ENCODE data around the gene ARID5B.
"Not testable (repeated sequence)": the region's sequence is repeated elsewhere in the genome, so short reads cannot be mapped to it uniquely, and the experiment has no call there.

The ARID5B gene

GRCh38 chr10:61900829-61901792 lies at the start of gene ARID5B:
ARID5B (plus strand) TSS chr10:61901699; CDS start chr10:61901710, 11 bp downstream.
- DNase-seq: peak; percentile 73

- DNase-seq: no peak
Observed at GRCh38 chr10:61852261-61852660, 49.2 kb upstream of the ARID5B start.

- no peak for DNase-seq
Observed at GRCh38 chr10:61855771-61856170, 45.7 kb upstream of the ARID5B start.

- no peak for DNase-seq
Observed at GRCh38 chr10:61857746-61858145, 43.8 kb upstream of the ARID5B start.

GRCh38 chr10:61859786-61860185 lies 41.7 kb upstream of the ARID5B start:
- no peak for DNase-seq

GRCh38 chr10:61860964-61861758 lies 40.3 kb upstream of the ARID5B start:
- no peak for DNase-seq

GRCh38 chr10:61863981-61864380 lies 37.5 kb upstream of the ARID5B start:
- DNase-seq: no peak

GRCh38 chr10:61866700-61867368 lies 34.7 kb upstream of the ARID5B start:
- no peak for DNase-seq

GRCh38 chr10:61867374-61867773 lies 34.1 kb upstream of the ARID5B start:
- not testable (repeated sequence) for DNase-seq

GRCh38 chr10:61867817-61868216 lies 33.7 kb upstream of the ARID5B start:
- not testable (repeated sequence) for DNase-seq

GRCh38 chr10:61869041-61869675 lies 32.3 kb upstream of the ARID5B start:
- DNase-seq: no peak

GRCh38 chr10:61869774-61870525 lies 31.5 kb upstream of the ARID5B start:
- DNase-seq: no peak

- DNase-seq: no peak
Observed at GRCh38 chr10:61870526-61870895, 31.0 kb upstream of the ARID5B start.

- DNase-seq: no peak
Observed at GRCh38 chr10:61871487-61871886, 30.0 kb upstream of the ARID5B start.

GRCh38 chr10:61877887-61878739 lies 23.4 kb upstream of the ARID5B start:
- no peak for DNase-seq

- no peak for DNase-seq
Observed at GRCh38 chr10:61878740-61879068, 22.8 kb upstream of the ARID5B start.

GRCh38 chr10:61882621-61883370 lies 18.7 kb upstream of the ARID5B start:
- no peak for DNase-seq

GRCh38 chr10:61883371-61884025 lies 18.0 kb upstream of the ARID5B start:
- DNase-seq: no peak

- no peak for DNase-seq
Observed at GRCh38 chr10:61887772-61888171, 13.7 kb upstream of the ARID5B start.

GRCh38 chr10:61888744-61889143 lies 12.8 kb upstream of the ARID5B start:
- no peak for DNase-seq
